Type B pancreatic cell (in vitro differentiated cells): ENCODE results near the gene CALR3. TPM values are rescaled to one million over a fixed set of nuclear protein-coding genes. Genes with fewer than 3 reads are reported as not detected.

ENCODE experiments used
- DNase-seq: peaks from one replicate; pipeline ENCODE4 v3.0.0; 2021; ENCODE audit warnings: mixed read lengths; ENCODE audit not compliant: unreplicated experiment; ENCODE audit errors: extremely low spot score
- H3K27ac Mint-ChIP-seq: 2 replicates; pipeline ENCODE4 v1.8.0; 2021; ENCODE audit warnings: mild to moderate bottlenecking, mixed read lengths
- H3K27me3 Mint-ChIP-seq: 2 replicates; pipeline ENCODE4 v1.8.0; 2021; ENCODE audit warnings: mixed read lengths
- H3K36me3 Mint-ChIP-seq: 2 replicates; pipeline ENCODE4 v1.8.0; 2021; ENCODE audit warnings: mixed read lengths
- H3K4me1 Mint-ChIP-seq: one replicate; pipeline ENCODE4 v1.8.0; 2021; ENCODE audit warnings: mixed read lengths; ENCODE audit not compliant: unreplicated experiment
- H3K4me3 Mint-ChIP-seq: 2 replicates; pipeline ENCODE4 v1.8.0; 2021; ENCODE audit warnings: mild to moderate bottlenecking, mixed read lengths
- H3K9me3 Mint-ChIP-seq: 2 replicates; pipeline ENCODE4 v1.8.0; 2021; ENCODE audit warnings: mixed read lengths
- CTCF ChIP-seq: fragments of 200-600 bp; sonication (generic); conservative IDR thresholded peaks from 2 replicates; pipeline ENCODE4 v1.5.0; 2021; ENCODE audit warnings: antibody characterized with exemption, mild to moderate bottlenecking
- total RNA-seq: library from RNA; stranded (reverse); gene quantifications from 2 replicates; pipeline ENCODE4 v1.2.1, GENCODE V29; 2021; ENCODE audit warnings: low replicate concordance

Gene CALR3
- total RNA-seq, 1 donor from 2014 or later, result not detected

GRCh38 chr19:16520986-16521624 lies 25.1 kb upstream of the CALR3 start:
- TF ChIP-seq CTCF, result no peak
- no peak overlapping the region for H3K27ac Mint-ChIP-seq
- H3K36me3 Mint-ChIP-seq, result peaks cover 3% of the 10 kb centered on the region
- H3K4me3 Mint-ChIP-seq, result no peak overlapping the region
- no peaks in the 10 kb centered on the region for H3K27me3 Mint-ChIP-seq
- no peak for DNase-seq
- H3K4me1 Mint-ChIP-seq, result no peaks in the 10 kb centered on the region
- no peaks in the 10 kb centered on the region for H3K9me3 Mint-ChIP-seq

DNA sequence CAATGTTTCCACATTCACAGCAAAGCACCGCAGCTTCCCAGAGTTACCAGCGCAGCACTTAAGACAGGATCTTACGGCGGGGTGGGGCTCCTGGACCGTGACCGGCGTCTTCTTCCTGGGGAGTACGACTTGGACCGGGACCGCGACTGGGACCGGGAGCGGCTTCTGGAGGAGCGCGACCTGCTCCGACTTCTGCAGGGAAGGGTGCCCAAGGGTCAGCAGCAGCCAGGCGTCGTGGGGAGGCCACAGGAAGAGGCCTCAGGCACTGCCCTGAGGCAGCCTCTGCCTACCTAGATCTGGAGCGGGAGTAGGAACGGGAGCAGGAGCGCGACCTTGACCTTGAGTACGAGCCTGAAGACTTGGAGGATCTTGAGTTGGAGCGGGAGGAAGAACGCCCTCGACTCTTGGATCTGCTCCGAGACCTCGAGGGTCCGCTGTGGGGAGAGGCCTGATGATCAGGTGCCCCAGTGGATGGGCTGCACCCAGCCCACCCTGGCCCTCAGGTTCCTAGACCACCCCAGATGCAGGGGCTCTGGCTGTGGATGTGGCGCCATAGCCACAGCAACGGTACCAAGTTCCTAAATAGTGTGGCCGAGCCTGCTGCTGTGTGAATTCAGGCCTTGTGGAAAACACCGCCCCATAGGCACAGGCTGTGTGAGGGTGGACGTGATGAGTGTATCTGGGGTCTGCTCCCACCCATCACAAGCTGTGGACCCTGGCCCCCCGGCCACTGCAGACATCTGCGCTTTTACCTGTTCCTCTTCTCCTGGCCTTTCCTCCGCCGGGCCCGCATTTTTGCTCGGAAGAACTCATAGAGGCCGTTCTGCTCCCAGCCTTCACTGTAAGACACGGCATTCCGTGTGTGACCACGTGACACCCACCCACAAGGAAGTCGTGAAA lies 24.4 kb upstream of the CALR3 start:
- H3K4me1 Mint-ChIP-seq, result no peaks in the 10 kb centered on the region
- no peak overlapping the region for H3K4me3 Mint-ChIP-seq
- H3K9me3 Mint-ChIP-seq, result no peaks in the 10 kb centered on the region
- TF ChIP-seq CTCF, result no peak
- peaks cover 3% of the 10 kb centered on the region for H3K36me3 Mint-ChIP-seq
- DNase-seq, result no peak
- H3K27ac Mint-ChIP-seq, result no peak overlapping the region
- H3K27me3 Mint-ChIP-seq, result no peaks in the 10 kb centered on the region

DNA sequence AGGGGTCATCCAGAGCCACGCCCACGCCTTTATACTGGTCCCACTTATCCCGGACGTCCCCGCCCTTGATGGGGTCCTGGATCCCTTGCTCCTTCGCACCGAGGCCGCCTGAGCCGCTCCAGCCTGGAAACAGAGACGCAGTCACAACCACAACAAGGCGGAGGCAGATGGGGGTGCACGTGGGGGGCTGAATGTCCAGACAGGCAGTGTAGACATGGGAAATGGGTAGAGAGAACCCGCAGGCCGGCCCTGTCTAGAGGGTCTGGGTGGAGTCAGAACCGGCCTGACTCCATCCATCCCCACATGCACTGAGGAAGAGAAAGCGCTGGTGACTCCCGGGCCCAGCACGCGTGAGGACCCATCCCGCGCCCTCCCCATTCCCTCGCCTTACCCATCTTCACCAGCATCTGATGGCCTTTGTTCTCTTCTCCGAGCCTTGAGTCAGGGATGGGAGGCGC lies 23.3 kb upstream of the CALR3 start:
- no peak overlapping the region for H3K4me3 Mint-ChIP-seq

DNA sequence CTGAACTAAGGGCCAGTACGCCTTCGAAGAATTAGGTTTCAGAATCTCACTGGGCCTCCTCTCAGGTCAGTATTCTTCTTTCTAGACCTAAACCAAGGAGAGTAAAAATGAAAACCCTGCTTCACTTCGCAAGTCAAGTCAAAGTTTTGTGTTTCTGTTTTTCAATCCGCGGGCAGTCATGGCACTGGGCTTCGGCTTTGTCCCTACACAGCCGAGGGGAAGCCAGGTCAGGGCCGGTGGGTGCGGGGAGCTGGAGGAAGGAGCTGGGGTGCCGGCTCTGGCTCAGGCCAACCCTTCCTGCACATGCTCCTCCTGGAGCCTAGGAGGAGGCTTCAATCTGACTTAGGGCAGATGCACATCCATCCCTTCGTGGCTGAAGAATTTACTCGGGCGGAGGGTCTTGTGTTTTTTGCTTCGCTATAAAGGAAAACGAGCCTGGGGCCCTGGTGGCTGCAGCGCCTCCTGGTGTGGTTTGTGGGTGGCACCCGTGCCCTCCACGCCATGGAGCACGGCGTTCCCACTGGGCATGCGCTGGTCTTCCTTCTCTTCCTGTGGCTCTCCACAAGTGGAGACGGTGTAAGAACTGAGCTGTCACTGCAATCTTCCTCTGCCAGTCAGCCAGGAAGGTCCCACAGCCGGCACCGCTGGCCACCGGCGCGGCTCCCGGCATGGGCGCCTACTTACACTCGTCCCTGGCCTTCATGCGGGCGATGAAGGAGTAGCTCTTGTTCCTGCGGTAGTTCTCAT lies 22.7 kb upstream of the CALR3 start:
- no peak for DNase-seq
- Mint-ChIP-seq H3K4me3 (no peak overlapping the region), H3K4me1 (no peaks in the 10 kb centered on the region), H3K27me3 (no peaks in the 10 kb centered on the region), H3K36me3 (peaks cover 3% of the 10 kb centered on the region), H3K9me3 (no peaks in the 10 kb centered on the region), H3K27ac (no peak overlapping the region)
- peak; percentile 16 for TF ChIP-seq CTCF

More for the DNA sequence above, 23.3 kb upstream of the CALR3 start:
- no peak overlapping the region for H3K27ac Mint-ChIP-seq
- no peaks in the 10 kb centered on the region for H3K4me1 Mint-ChIP-seq
- TF ChIP-seq CTCF, result no peak
- no peak for DNase-seq
- H3K9me3 Mint-ChIP-seq, result no peaks in the 10 kb centered on the region
- H3K36me3 Mint-ChIP-seq, result peaks cover 3% of the 10 kb centered on the region
- H3K27me3 Mint-ChIP-seq, result no peaks in the 10 kb centered on the region

- Mint-ChIP-seq H3K36me3 (peaks cover 3% of the 10 kb centered on the region), H3K4me3 (no peak overlapping the region)
These were observed 22.1 kb upstream of the CALR3 start for GRCh38 chr19:16518061-16518460.

More at GRCh38 chr19:16518061-16518460, 22.1 kb upstream of the CALR3 start:
- Mint-ChIP-seq H3K27ac (no peak overlapping the region), H3K27me3 (no peaks in the 10 kb centered on the region), H3K9me3 (no peaks in the 10 kb centered on the region), H3K4me1 (no peaks in the 10 kb centered on the region)
- no peak for TF ChIP-seq CTCF
- DNase-seq, result no peak
